ENCODE results near the gene GRWD1. TPM values are rescaled to one million over a fixed set of nuclear protein-coding genes. Genes with fewer than 3 reads are reported as not detected.

The GRWD1 gene
- total RNA-seq, 1 experiment from 2014 or later, result 64.8 TPM

GRCh38 chr19:48477698-48478338, 32.0 kb downstream of the GRWD1 start:
- Histone ChIP-seq H3K4me2 (ENCODE audit: low read length) (no peak overlapping the region), H3K4me3 (replicated peaks in 1 of 2; ENCODE audit: low read depth in 1 of 2, low read length in 2 of 2) (no peak overlapping the region), H3K27me3 (ENCODE audit: insufficient read depth, low read length) (no peaks in the 10 kb centered on the region), H4K20me1 (ENCODE audit: insufficient read depth) (no peaks in the 10 kb centered on the region), H3K4me1 (ENCODE audit: control insufficient read depth in 1 of 2, insufficient read depth in 2 of 2, low read length in 2 of 2) (peaks cover 0 to 10% of the 10 kb centered on the region in 2 experiments; a peak in 2 of 4 replicates), H3K9me3 (ENCODE audit: control insufficient read depth in 1 of 2, insufficient read depth in 1 of 2, low read depth in 1 of 2, low read length in 2 of 2) (no peaks in the 10 kb centered on the region), H3K9me2 (ENCODE audit: insufficient read depth) (no peaks in the 10 kb centered on the region), H3K79me2 (ENCODE audit: insufficient read depth, low read length) (no peaks in the 10 kb centered on the region), H3K36me3 (ENCODE audit: control insufficient read depth in 1 of 2, insufficient read depth in 2 of 2, low read length in 2 of 2) (peaks cover 18 to 45% of the 10 kb centered on the region in 2 experiments), H2AFZ (ENCODE audit: low read depth, low read length, poor library complexity, severe bottlenecking) (no peak overlapping the region), H3K9ac (ENCODE audit: low read length) (no peak overlapping the region), H3K27ac (ENCODE audit: low read depth, low read length) (no peak overlapping the region)
- ATAC-seq (no peak), DNase-seq (ENCODE audit: low read depth, low spot score) (no peak)
- intact Hi-C loops (cut with micrococcal nuclease), result no loop called here
- ChIA-PET POLR2A (no interaction called here), RAD21 (ENCODE audit: low non-redundant PET in 1 of 2, low total read pairs in 2 of 2, uncharacterized antibody in 2 of 2, unreplicated experiment in 2 of 2) (no interaction called here), CTCF (no interaction called here)
- BruUV-seq (replicated peaks), result no TSS peak
- no peak for TF ChIP-seq ZFX (IDR thresholded peaks at IDR 0.05)
- TF ChIP-seq TCF7L2 (IDR thresholded peaks at IDR 0.05; ENCODE audit: borderline replicate concordance, extremely low read depth, insufficient read depth, insufficient read length), result no peak
- no peak for TF ChIP-seq SIN3A (IDR thresholded peaks at IDR 0.05; ENCODE audit: low read depth)
- TF ChIP-seq CEBPB (IDR thresholded peaks at IDR 0.05; ENCODE audit: low read depth), result no peak
- no peak for TF ChIP-seq ZBTB33 (IDR thresholded peaks at IDR 0.05; ENCODE audit: extremely low read depth, insufficient replicate concordance, low read length)
- no peak for TF ChIP-seq RAD21 (IDR thresholded peaks at IDR 0.05; ENCODE audit: low read depth)
- TF ChIP-seq CBX3 (IDR thresholded peaks at IDR 0.05; ENCODE audit: low read depth), result no peak
- TF ChIP-seq FOSL1 (IDR thresholded peaks at IDR 0.05; ENCODE audit: low read depth), result no peak
- TF ChIP-seq POLR2A (IDR thresholded peaks at IDR 0.05; ENCODE audit: borderline replicate concordance, extremely low read depth, insufficient read depth, insufficient read length), result no peak
- no peak for TF ChIP-seq POLR2AphosphoS5 (IDR thresholded peaks at IDR 0.05; ENCODE audit: low read depth, low read length)
- TF ChIP-seq EZH2phosphoT487 (IDR thresholded peaks at IDR 0.05; ENCODE audit: borderline replicate concordance), result no peak
- no peak for TF ChIP-seq MAX (IDR thresholded peaks at IDR 0.05)
- TF ChIP-seq ELF1 (IDR thresholded peaks at IDR 0.05; ENCODE audit: borderline replicate concordance, low read depth), result no peak
- no peak for TF ChIP-seq EGR1 (IDR thresholded peaks at IDR 0.05; ENCODE audit: low read depth)
- TF ChIP-seq EZH2 (IDR thresholded peaks at IDR 0.05), result no peak
- TF ChIP-seq SRF (IDR thresholded peaks at IDR 0.05; ENCODE audit: low read depth), result no peak
- TF ChIP-seq REST (IDR thresholded peaks at IDR 0.05; ENCODE audit: low read depth), result no peak
